ENCODE data around the gene INSM1. TPM values are rescaled to one million over a fixed set of nuclear protein-coding genes. Genes with fewer than 3 reads are reported as not detected.

Gene INSM1
- total RNA-seq, 1 experiment from 2014 or later, result 0.05 TPM

GRCh38 chr20:20321917-20322316 lies 46.0 kb upstream of the INSM1 start:
- intact Hi-C loops (cut with micrococcal nuclease; ENCODE audit: unreplicated experiment) (no loop called here), in situ Hi-C loops (cut with HindIII; ENCODE audit: low pct_unique_long_range_greater_than_20kb, low sequenced_read_pairs) (no loop called here)
- no peaks in the 10 kb centered on the region for H3K36me3 ChIP-seq (ENCODE audit: control insufficient read depth, insufficient read depth, low read length)
- H3K27ac ChIP-seq (ENCODE audit: low read length), result no peak overlapping the region
- ChIA-PET CTCF (no interaction called here), POLR2A (no interaction called here)
- BruUV-seq (replicated peaks), result no TSS peak
- DNase-seq (ENCODE audit: low read depth, low spot score) (no peak), ATAC-seq (no peak)
- H3K4me1 ChIP-seq (ENCODE audit: control insufficient read depth, insufficient read depth, low read length), result no peaks in the 10 kb centered on the region
- TF ChIP-seq POLR2AphosphoS5 (IDR thresholded peaks at IDR 0.05; ENCODE audit: low read depth, low read length) (no peak), TCF7L2 (IDR thresholded peaks at IDR 0.05; ENCODE audit: low read depth, low read length) (no peak), REST (IDR thresholded peaks at IDR 0.05; ENCODE audit: insufficient read depth in 1 of 2, low read depth in 2 of 2, low read length in 1 of 2) (no peak), CTCF (IDR thresholded peaks at IDR 0.05) (no peak), SIN3A (IDR thresholded peaks at IDR 0.05; ENCODE audit: borderline replicate concordance, insufficient read depth, low read depth, low read length) (no peak)
- no peak overlapping the region for H3K4me3 ChIP-seq (ENCODE audit: low read depth in 2 of 2, low read length in 2 of 2)
- no peaks in the 10 kb centered on the region for H3K27me3 ChIP-seq (ENCODE audit: control insufficient read depth, insufficient read depth, low read length)
- H3K9me3 ChIP-seq (ENCODE audit: control insufficient read depth, insufficient read depth, low read depth, low read length), result no peaks in the 10 kb centered on the region

GRCh38 chr20:20322912-20323311 lies 45.0 kb upstream of the INSM1 start:
- BruUV-seq (replicated peaks), result no TSS peak
- DNase-seq (ENCODE audit: low read depth, low spot score) (no peak), ATAC-seq (no peak)
- no peak overlapping the region for H3K27ac ChIP-seq (ENCODE audit: low read length)
- ChIA-PET POLR2A (no interaction called here), CTCF (no interaction called here)
- H3K27me3 ChIP-seq (ENCODE audit: control insufficient read depth, insufficient read depth, low read length), result no peaks in the 10 kb centered on the region
- intact Hi-C loops (cut with micrococcal nuclease; ENCODE audit: unreplicated experiment) (no loop called here), in situ Hi-C loops (cut with HindIII; ENCODE audit: low pct_unique_long_range_greater_than_20kb, low sequenced_read_pairs) (no loop called here)
- no peak overlapping the region for H3K4me3 ChIP-seq (ENCODE audit: low read depth in 2 of 2, low read length in 2 of 2)
- H3K9me3 ChIP-seq (ENCODE audit: control insufficient read depth, insufficient read depth, low read depth, low read length), result no peaks in the 10 kb centered on the region
- H3K4me1 ChIP-seq (ENCODE audit: control insufficient read depth, insufficient read depth, low read length), result no peaks in the 10 kb centered on the region
- H3K36me3 ChIP-seq (ENCODE audit: control insufficient read depth, insufficient read depth, low read length), result no peaks in the 10 kb centered on the region
- no peak for TF ChIP-seq REST (IDR thresholded peaks at IDR 0.05; ENCODE audit: insufficient read depth in 1 of 2, low read depth in 2 of 2, low read length in 1 of 2)
- TF ChIP-seq POLR2AphosphoS5 (IDR thresholded peaks at IDR 0.05; ENCODE audit: low read depth, low read length), result no peak
- no peak for TF ChIP-seq TCF7L2 (IDR thresholded peaks at IDR 0.05; ENCODE audit: low read depth, low read length)
- no peak for TF ChIP-seq SIN3A (IDR thresholded peaks at IDR 0.05; ENCODE audit: borderline replicate concordance, insufficient read depth, low read depth, low read length)
- no peak for TF ChIP-seq CTCF (IDR thresholded peaks at IDR 0.05)
